HepG2 (cell line): ENCODE measurements around the gene FAM221B. TPM values are rescaled to one million over a fixed set of nuclear protein-coding genes. Genes with fewer than 3 reads are reported as not detected.
A peak's percentile ranks its signal among the peaks of the same experiment; 100 is the strongest.

ENCODE experiments used
- GATAD1 ChIP-seq: IDR thresholded peaks from 2 replicates; pipeline ENCODE4 v1.6.1; 2016; ENCODE audit warnings: missing genetic modification reagents, missing compliant biosample characterization
- JDP2 ChIP-seq: sonication (generic); formaldehyde crosslinking; IDR thresholded peaks from 2 replicates; pipeline ENCODE4 v1.8.1; 2022; ENCODE audit warnings: missing genetic modification reagents, borderline replicate concordance
- JUND ChIP-seq: sonication (generic); formaldehyde crosslinking; IDR thresholded peaks from 2 replicates; pipeline ENCODE4 v1.8.0; 2022; ENCODE audit warnings: mild to moderate bottlenecking, missing genetic modification reagents
- MIXL1 ChIP-seq: IDR thresholded peaks from 2 replicates; pipeline ENCODE4 v1.6.1; 2016
- MTA3 ChIP-seq: sonication (generic); formaldehyde crosslinking; IDR thresholded peaks from 2 replicates; pipeline ENCODE4 v1.4.0; 2020; ENCODE audit warnings: missing genetic modification reagents
- SP1 ChIP-seq, 2 experiments: fragments of 450-650 bp in 1 of 2; sonication (generic) in 1 of 2; formaldehyde crosslinking in 1 of 2; IDR thresholded peaks; 2 replicates each; pipeline versions ENCODE4 v1.4.0 to v1.6.1; 2016 to 2020; ENCODE audit warnings: missing genetic modification reagents in 1 of 2
- SRY ChIP-seq: sonication (generic); formaldehyde crosslinking; IDR thresholded peaks from 2 replicates; pipeline ENCODE4 v1.8.0; 2022; ENCODE audit warnings: mild to moderate bottlenecking, missing genetic modification reagents
- ZFAT ChIP-seq: sonication (generic); formaldehyde crosslinking; conservative IDR thresholded peaks from 2 replicates; pipeline ENCODE4 v1.8.1; 2023; ENCODE audit warnings: missing genetic modification reagents, inconsistent platforms
- ZFY ChIP-seq: sonication (generic); formaldehyde crosslinking; IDR thresholded peaks from 2 replicates; pipeline ENCODE4 v1.4.0; 2020; ENCODE audit warnings: missing genetic modification reagents
- ZNF17 ChIP-seq: sonication (generic); formaldehyde crosslinking; IDR thresholded peaks from 2 replicates; pipeline ENCODE4 v1.5.0; 2020; ENCODE audit warnings: mild to moderate bottlenecking, missing genetic modification reagents
- ZNF589 ChIP-seq: sonication (generic); formaldehyde crosslinking; conservative IDR thresholded peaks from 2 replicates; pipeline ENCODE4 v1.8.0; 2022; ENCODE audit warnings: mild to moderate bottlenecking, moderate library complexity, missing genetic modification reagents
- polyA plus RNA-seq, 8 experiments: library from polyadenylated mRNA; depleted of rRNA in 3 of 8; stranded (reverse) in 7 of 8; unstranded in 1 of 8; fragments of >200 nt; fragmentation: Illumina TruSeq in 4 of 8; extraction: Trizol in 4 of 8; gene quantifications; 2 replicates each; pipeline versions ENCODE4 v1.2.1 to v1.2.3, GENCODE V29; 2011 to 2016; ENCODE audit warnings: low read depth in 4 of 8, missing spikeins in 1 of 8, mixed read lengths in 1 of 8; ENCODE audit not compliant: insufficient read depth in 1 of 8
- total RNA-seq, 5 experiments: library from RNA; depleted of rRNA; stranded (reverse); fragments of >200 nt; fragmentation: Illumina TruSeq; extraction: Trizol; gene quantifications; 2 replicates each; pipeline ENCODE4 v1.2.3, GENCODE V29; 2016; ENCODE audit warnings: low read depth in 1 of 5
- TF ChIP-seq, protein P1 (sequence below): IDR thresholded peaks from 2 replicates; pipeline ENCODE4 v1.6.1; 2016
- TF ChIP-seq, protein P2 (sequence below): sonication (generic); formaldehyde crosslinking; IDR thresholded peaks from 2 replicates; pipeline ENCODE4 v1.8.0; 2022; ENCODE audit warnings: missing genetic modification reagents, mild to moderate bottlenecking, inconsistent platforms, borderline replicate concordance
- TF ChIP-seq, protein P3 (sequence below): sonication (generic); formaldehyde crosslinking; IDR thresholded peaks from 2 replicates; pipeline ENCODE4 v1.8.0; 2022; ENCODE audit warnings: mild to moderate bottlenecking, missing genetic modification reagents
- TF ChIP-seq, protein P4 (sequence below): sonication (generic); formaldehyde crosslinking; IDR thresholded peaks from 2 replicates; pipeline ENCODE4 v1.5.0; 2020; ENCODE audit warnings: mild to moderate bottlenecking, low read depth, missing genetic modification reagents, borderline replicate concordance
- TF ChIP-seq, protein P5 (sequence below): sonication (generic); formaldehyde crosslinking; IDR thresholded peaks from 2 replicates; pipeline ENCODE4 v1.5.0; 2020; ENCODE audit warnings: missing genetic modification reagents
- TF ChIP-seq, protein P6 (sequence below): IDR thresholded peaks from 2 replicates; pipeline ENCODE4 v1.6.1; 2018; ENCODE audit warnings: missing genetic modification reagents, mild to moderate bottlenecking, missing compliant biosample characterization
- TF ChIP-seq, protein P7 (sequence below): sonication (generic); formaldehyde crosslinking; IDR thresholded peaks from 2 replicates; pipeline ENCODE4 v1.5.0; 2020; ENCODE audit warnings: missing genetic modification reagents, mild to moderate bottlenecking, borderline replicate concordance
- TF ChIP-seq, protein P8 (sequence below): sonication (generic); formaldehyde crosslinking; IDR thresholded peaks from 2 replicates; pipeline ENCODE4 v1.5.0; 2020; ENCODE audit warnings: missing genetic modification reagents
- TF ChIP-seq, protein P9 (sequence below): sonication (generic); formaldehyde crosslinking; IDR thresholded peaks from 2 replicates; pipeline ENCODE4 v1.5.0; 2020; ENCODE audit warnings: missing genetic modification reagents

FAM221B gene
- total and polyA plus RNA-seq, 2 of the 13 experiments (the other 11 are each of a cell fraction or from before 2014, with no cell fraction given) = not detected

DNA sequence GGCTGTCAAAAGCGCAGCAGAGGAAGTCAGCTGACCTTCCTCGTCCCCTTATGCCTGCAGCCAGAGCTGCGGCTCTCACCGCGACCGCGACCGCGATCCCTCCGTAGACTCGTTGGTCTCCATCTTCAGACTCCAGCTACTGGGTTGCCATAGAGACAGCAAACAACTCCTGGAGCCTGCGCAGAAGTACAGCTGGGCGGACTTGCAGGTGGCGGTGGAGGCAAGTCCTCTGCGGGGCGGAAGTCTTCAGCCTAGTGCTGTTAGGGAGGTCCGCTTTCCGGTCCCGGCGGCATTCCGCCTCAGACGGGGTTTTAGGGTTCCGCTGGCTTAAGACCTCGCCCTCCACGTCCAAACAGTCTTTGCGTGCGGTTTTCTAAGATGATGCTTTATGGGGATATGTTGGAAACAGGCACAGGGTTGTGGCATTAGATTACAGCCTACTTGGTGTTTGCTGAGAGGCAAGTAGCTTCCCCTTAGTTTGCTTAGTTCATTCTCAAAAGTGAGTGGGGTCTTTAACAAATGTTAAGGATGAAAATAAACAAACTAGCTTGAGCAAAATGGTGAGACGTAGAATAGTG, 16.4 kb downstream of the FAM221B start, which contains the start of gene SPAG8 (continued):
- TF ChIP-seq GATAD1 (CRISPR knock-in tag) = peak; percentile 91
- no peak for TF ChIP-seq JUND
- no peak for TF ChIP-seq ZFAT
- no peak for TF ChIP-seq MTA3 (CRISPR knock-in tag)
- TF ChIP-seq, protein P1, sequence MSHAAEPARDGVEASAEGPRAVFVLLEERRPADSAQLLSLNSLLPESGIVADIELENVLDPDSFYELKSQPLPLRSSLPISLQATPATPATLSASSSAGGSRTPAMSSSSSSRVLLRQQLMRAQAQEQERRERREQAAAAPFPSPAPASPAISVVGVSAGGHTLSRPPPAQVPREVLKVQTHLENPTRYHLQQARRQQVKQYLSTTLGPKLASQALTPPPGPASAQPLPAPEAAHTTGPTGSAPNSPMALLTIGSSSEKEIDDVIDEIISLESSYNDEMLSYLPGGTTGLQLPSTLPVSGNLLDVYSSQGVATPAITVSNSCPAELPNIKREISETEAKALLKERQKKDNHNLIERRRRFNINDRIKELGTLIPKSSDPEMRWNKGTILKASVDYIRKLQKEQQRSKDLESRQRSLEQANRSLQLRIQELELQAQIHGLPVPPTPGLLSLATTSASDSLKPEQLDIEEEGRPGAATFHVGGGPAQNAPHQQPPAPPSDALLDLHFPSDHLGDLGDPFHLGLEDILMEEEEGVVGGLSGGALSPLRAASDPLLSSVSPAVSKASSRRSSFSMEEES (CRISPR knock-in tag) = 0 out of 2 replicates have a peak, but pooled peaks have one; percentile 23
- no peak for TF ChIP-seq ZNF589 (CRISPR knock-in tag)
- 0 out of 2 replicates have a peak, but pooled peaks have one; percentile 7 for TF ChIP-seq ZFY (CRISPR knock-in tag)
- TF ChIP-seq, protein P2, sequence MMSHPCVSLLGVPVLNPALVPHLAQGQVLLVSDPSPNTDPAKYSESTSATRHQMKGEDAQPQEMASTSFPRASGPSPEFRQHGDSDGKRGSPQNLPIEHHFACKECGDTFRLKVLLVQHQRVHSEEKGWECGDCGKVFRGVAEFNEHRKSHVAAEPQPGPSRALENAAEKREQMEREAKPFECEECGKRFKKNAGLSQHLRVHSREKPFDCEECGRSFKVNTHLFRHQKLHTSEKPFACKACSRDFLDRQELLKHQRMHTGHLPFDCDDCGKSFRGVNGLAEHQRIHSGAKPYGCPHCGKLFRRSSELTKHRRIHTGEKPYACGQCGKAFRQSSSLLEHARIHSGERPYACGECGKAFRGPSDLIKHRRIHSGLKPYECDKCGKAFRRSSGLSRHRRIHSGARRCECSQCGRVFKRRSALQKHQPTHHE (CRISPR knock-in tag) = no peak
- TF ChIP-seq, protein P3, sequence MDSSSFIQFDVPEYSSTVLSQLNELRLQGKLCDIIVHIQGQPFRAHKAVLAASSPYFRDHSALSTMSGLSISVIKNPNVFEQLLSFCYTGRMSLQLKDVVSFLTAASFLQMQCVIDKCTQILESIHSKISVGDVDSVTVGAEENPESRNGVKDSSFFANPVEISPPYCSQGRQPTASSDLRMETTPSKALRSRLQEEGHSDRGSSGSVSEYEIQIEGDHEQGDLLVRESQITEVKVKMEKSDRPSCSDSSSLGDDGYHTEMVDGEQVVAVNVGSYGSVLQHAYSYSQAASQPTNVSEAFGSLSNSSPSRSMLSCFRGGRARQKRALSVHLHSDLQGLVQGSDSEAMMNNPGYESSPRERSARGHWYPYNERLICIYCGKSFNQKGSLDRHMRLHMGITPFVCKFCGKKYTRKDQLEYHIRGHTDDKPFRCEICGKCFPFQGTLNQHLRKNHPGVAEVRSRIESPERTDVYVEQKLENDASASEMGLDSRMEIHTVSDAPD (CRISPR knock-in tag) = no peak
- no peak for TF ChIP-seq ZNF17 (CRISPR knock-in tag)
- TF ChIP-seq, protein P4, sequence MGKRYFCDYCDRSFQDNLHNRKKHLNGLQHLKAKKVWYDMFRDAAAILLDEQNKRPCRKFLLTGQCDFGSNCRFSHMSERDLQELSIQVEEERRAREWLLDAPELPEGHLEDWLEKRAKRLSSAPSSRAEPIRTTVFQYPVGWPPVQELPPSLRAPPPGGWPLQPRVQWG (CRISPR knock-in tag) = no peak
- TF ChIP-seq, protein P5, sequence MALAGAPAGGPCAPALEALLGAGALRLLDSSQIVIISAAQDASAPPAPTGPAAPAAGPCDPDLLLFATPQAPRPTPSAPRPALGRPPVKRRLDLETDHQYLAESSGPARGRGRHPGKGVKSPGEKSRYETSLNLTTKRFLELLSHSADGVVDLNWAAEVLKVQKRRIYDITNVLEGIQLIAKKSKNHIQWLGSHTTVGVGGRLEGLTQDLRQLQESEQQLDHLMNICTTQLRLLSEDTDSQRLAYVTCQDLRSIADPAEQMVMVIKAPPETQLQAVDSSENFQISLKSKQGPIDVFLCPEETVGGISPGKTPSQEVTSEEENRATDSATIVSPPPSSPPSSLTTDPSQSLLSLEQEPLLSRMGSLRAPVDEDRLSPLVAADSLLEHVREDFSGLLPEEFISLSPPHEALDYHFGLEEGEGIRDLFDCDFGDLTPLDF (CRISPR knock-in tag) = no peak
- no peak for TF ChIP-seq SP1 (IDR thresholded peaks at IDR 0.05)
- TF ChIP-seq SP1 (CRISPR knock-in tag; IDR thresholded peaks at IDR 0.05) = peak; percentile 77
- TF ChIP-seq JDP2 (CRISPR knock-in tag) = no peak
- TF ChIP-seq, protein P6, sequence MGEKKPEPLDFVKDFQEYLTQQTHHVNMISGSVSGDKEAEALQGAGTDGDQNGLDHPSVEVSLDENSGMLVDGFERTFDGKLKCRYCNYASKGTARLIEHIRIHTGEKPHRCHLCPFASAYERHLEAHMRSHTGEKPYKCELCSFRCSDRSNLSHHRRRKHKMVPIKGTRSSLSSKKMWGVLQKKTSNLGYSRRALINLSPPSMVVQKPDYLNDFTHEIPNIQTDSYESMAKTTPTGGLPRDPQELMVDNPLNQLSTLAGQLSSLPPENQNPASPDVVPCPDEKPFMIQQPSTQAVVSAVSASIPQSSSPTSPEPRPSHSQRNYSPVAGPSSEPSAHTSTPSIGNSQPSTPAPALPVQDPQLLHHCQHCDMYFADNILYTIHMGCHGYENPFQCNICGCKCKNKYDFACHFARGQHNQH (CRISPR knock-in tag) = peak; percentile 75
- no peak for TF ChIP-seq SRY (CRISPR knock-in tag)
- TF ChIP-seq, protein P7, sequence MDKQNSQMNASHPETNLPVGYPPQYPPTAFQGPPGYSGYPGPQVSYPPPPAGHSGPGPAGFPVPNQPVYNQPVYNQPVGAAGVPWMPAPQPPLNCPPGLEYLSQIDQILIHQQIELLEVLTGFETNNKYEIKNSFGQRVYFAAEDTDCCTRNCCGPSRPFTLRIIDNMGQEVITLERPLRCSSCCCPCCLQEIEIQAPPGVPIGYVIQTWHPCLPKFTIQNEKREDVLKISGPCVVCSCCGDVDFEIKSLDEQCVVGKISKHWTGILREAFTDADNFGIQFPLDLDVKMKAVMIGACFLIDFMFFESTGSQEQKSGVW = no peak
- TF ChIP-seq MIXL1 (CRISPR knock-in tag) = peak; percentile 50; the same call in 1 of the 2 replicates
- TF ChIP-seq, protein P8, sequence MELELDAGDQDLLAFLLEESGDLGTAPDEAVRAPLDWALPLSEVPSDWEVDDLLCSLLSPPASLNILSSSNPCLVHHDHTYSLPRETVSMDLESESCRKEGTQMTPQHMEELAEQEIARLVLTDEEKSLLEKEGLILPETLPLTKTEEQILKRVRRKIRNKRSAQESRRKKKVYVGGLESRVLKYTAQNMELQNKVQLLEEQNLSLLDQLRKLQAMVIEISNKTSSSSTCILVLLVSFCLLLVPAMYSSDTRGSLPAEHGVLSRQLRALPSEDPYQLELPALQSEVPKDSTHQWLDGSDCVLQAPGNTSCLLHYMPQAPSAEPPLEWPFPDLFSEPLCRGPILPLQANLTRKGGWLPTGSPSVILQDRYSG (CRISPR knock-in tag) = no peak
- TF ChIP-seq, protein P9, sequence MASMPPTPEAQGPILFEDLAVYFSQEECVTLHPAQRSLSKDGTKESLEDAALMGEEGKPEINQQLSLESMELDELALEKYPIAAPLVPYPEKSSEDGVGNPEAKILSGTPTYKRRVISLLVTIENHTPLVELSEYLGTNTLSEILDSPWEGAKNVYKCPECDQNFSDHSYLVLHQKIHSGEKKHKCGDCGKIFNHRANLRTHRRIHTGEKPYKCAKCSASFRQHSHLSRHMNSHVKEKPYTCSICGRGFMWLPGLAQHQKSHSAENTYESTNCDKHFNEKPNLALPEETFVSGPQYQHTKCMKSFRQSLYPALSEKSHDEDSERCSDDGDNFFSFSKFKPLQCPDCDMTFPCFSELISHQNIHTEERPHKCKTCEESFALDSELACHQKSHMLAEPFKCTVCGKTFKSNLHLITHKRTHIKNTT (CRISPR knock-in tag) = no peak
